Endothelial cell of umbilical vein (primary cell): Measurements from ENCODE around the gene FZR1. TPM values are rescaled to one million over a fixed set of nuclear protein-coding genes. Genes with fewer than 3 reads are reported as not detected.

Experiments used
- BruUV-seq: library from RNA; stranded (reverse); fragments of 400-500 nt; replicated peaks from 2 replicates; lab custom pipeline; 2021; lab: Mats Ljungman, UMichigan
- CTCF ChIA-PET: fragments of 300-600, 350-600 bp; sonication (Branson Sonifier 250); formaldehyde crosslinking; loops from one replicate; lab custom pipeline; 2021; ENCODE audit warnings: antibody characterized with exemption, inconsistent platforms; lab: Charles Lee
- POLR2A ChIA-PET: fragments of 300-600, 350-600 bp; sonication (Branson Sonifier 250); formaldehyde crosslinking; loops from one replicate; lab custom pipeline; 2021; ENCODE audit warnings: antibody characterized with exemption, inconsistent platforms; lab: Charles Lee
- DNase-seq: peaks from one replicate; pipeline ENCODE4 v3.0.0-alpha.2; 2011; ENCODE audit warnings: low read depth, low spot score
- FAIRE-seq: peaks from 2 replicates; lab custom pipeline; 2011; peaks lifted over from hg19 to GRCh38; lab: Jason Lieb, UNC
- H2AFZ ChIP-seq: 2 replicates; pipeline ENCODE4 v1.6.0; 2012; ENCODE audit warnings: low read depth, low read length, control low read depth, inconsistent platforms
- H3K27ac ChIP-seq: 2 replicates; pipeline ENCODE4 v1.5.1; 2011; ENCODE audit warnings: low read depth, mild to moderate bottlenecking, control low read depth, low read length, moderate library complexity; ENCODE audit not compliant: insufficient read depth
- H3K27me3 ChIP-seq, 2 experiments: 2 replicates each; pipeline versions ENCODE4 v1.6.0 to v1.6.1; 2011; ENCODE audit warnings: low read length in 2 of 2, mixed read lengths in 1 of 2; ENCODE audit not compliant: control insufficient read depth in 2 of 2, insufficient read depth in 2 of 2
- H3K36me3 ChIP-seq, 2 experiments: 2 replicates in 1 of 2; 3 replicates in 1 of 2; pipeline ENCODE4 v1.5.1; 2011; ENCODE audit warnings: low read length in 2 of 2, mild to moderate bottlenecking in 1 of 2, moderate library complexity in 1 of 2; ENCODE audit not compliant: control insufficient read depth in 2 of 2, insufficient read depth in 2 of 2; ENCODE audit errors: extremely low read depth in 1 of 2
- H3K4me1 ChIP-seq: 3 replicates; pipeline ENCODE4 v1.5.1; 2011; ENCODE audit warnings: mild to moderate bottlenecking, low read length; ENCODE audit not compliant: control insufficient read depth, insufficient read depth; ENCODE audit errors: extremely low read depth
- H3K4me2 ChIP-seq: 2 replicates; pipeline ENCODE4 v1.6.1; 2011; ENCODE audit warnings: low read length, control low read depth, mixed read lengths; ENCODE audit not compliant: insufficient read depth
- H3K4me3 ChIP-seq, 3 experiments: fragments of 200-600 bp in 1 of 3; sonication (generic), shearing (Covaris generic) in 1 of 3; replicated peaks in 1 of 3; 2 replicates each; pipeline ENCODE4 v1.5.1; 2011 to 2016; ENCODE audit warnings: control low read depth in 3 of 3, low read length in 3 of 3, mild to moderate bottlenecking in 2 of 3, inconsistent platforms in 1 of 3, low read depth in 1 of 3, moderate library complexity in 1 of 3; ENCODE audit not compliant: insufficient read depth in 1 of 3
- H3K79me2 ChIP-seq: 2 replicates; pipeline ENCODE4 v1.6.0; 2012; ENCODE audit warnings: low read length, inconsistent platforms; ENCODE audit not compliant: control insufficient read depth, insufficient read depth
- H3K9ac ChIP-seq: replicated peaks from 2 replicates; pipeline ENCODE3; 2011; ENCODE audit warnings: low read length, control low read depth; ENCODE audit not compliant: insufficient read depth; ENCODE audit errors: extremely low read depth
- H3K9me1 ChIP-seq: replicated peaks from 3 replicates; pipeline ENCODE4 v1.6.0; 2011; ENCODE audit warnings: mild to moderate bottlenecking, low read length; ENCODE audit not compliant: control insufficient read depth, insufficient read depth; ENCODE audit errors: extremely low read depth
- H3K9me3 ChIP-seq: replicated peaks from 2 replicates; pipeline ENCODE4 v1.5.1; 2012; ENCODE audit warnings: low read length, inconsistent platforms; ENCODE audit not compliant: control insufficient read depth, insufficient read depth
- H4K20me1 ChIP-seq: replicated peaks from 2 replicates; pipeline ENCODE3; 2011; ENCODE audit warnings: mild to moderate bottlenecking, low read length; ENCODE audit not compliant: control insufficient read depth, insufficient read depth; ENCODE audit errors: extremely low read depth
- CTCF ChIP-seq, 2 donors: IDR thresholded peaks; 1 replicate in 1 of 2; 2 replicates in 1 of 2; pipeline ENCODE4 v1.5.1; 2011; ENCODE audit warnings: low read length in 2 of 2, mild to moderate bottlenecking in 2 of 2, moderate library complexity in 2 of 2, control low read depth in 1 of 2, inconsistent platforms in 1 of 2, low read depth in 1 of 2; ENCODE audit not compliant: insufficient read depth in 1 of 2; ENCODE audit errors: extremely low read depth in 1 of 2
- EZH2 ChIP-seq: IDR thresholded peaks from 2 replicates; pipeline ENCODE4 v1.6.1; 2012; ENCODE audit warnings: borderline replicate concordance, low read depth, mild to moderate bottlenecking, moderate library complexity, low read length, inconsistent platforms; ENCODE audit not compliant: severe bottlenecking
- FOS ChIP-seq: IDR thresholded peaks from 2 replicates; pipeline ENCODE4 v1.6.1; 2011; ENCODE audit warnings: mild to moderate bottlenecking, low read length, moderate library complexity, borderline replicate concordance; ENCODE audit not compliant: insufficient read depth
- GATA2 ChIP-seq: IDR thresholded peaks from 2 replicates; pipeline ENCODE4 v1.7.0; 2011; ENCODE audit warnings: low read depth, mild to moderate bottlenecking, moderate library complexity, mixed read lengths, low read length; ENCODE audit not compliant: insufficient read length, insufficient read depth
- JUN ChIP-seq: IDR thresholded peaks from 2 replicates; pipeline ENCODE4 v1.6.1; 2011; ENCODE audit warnings: borderline replicate concordance, low read depth; ENCODE audit not compliant: insufficient read length, insufficient read depth
- MAX ChIP-seq: IDR thresholded peaks from 2 replicates; pipeline ENCODE4 v1.6.1; 2011; ENCODE audit not compliant: insufficient read depth, insufficient read length
- MYC ChIP-seq: IDR thresholded peaks from one replicate; pipeline ENCODE4 v1.6.1; 2011; ENCODE audit warnings: mild to moderate bottlenecking, low read depth, low read length
- POLR2A ChIP-seq: IDR thresholded peaks from 2 replicates; pipeline ENCODE4 v1.6.1; 2012; ENCODE audit warnings: low read depth, mild to moderate bottlenecking, control low read depth, low read length
- POLR2AphosphoS5 ChIP-seq: IDR thresholded peaks from 2 replicates; pipeline ENCODE4 v1.6.1; 2012; ENCODE audit warnings: low read depth, mild to moderate bottlenecking, control low read depth, low read length, moderate library complexity; ENCODE audit not compliant: insufficient read depth
- dilution Hi-C: fragments of 300-500 bp; cut with MboI; formaldehyde crosslinking; loops from one replicate; pipeline ENCODE4 v1.15.0; 2019; ENCODE audit warnings: low sequenced_read_pairs; ENCODE audit not compliant: extremely low pct_ligation_motif_present
- intact Hi-C: fragments of 100-400 bp; cut with micrococcal nuclease; formaldehyde crosslinking; loops from one replicate; pipeline ENCODE4 v1.10.0; 2022
- polyA plus RNA-seq, 4 experiments: library from polyadenylated mRNA; depleted of rRNA in 3 of 4; stranded (reverse) in 3 of 4; unstranded in 1 of 4; fragments of >200 nt; gene quantifications; 2 replicates each; pipeline versions ENCODE4 v1.2.1 to v1.2.3, GENCODE V29; 2011 to 2012; ENCODE audit warnings: missing spikeins in 1 of 4
- total RNA-seq: library from RNA; stranded (reverse); gene quantifications from 2 replicates; pipeline ENCODE4 v1.2.3, GENCODE V29; 2021

FZR1 gene
- total and polyA plus RNA-seq, 2 donors (not counting 3 experiments of a cell fraction or from before 2014, with no cell fraction given): 35.9 to 60.4 TPM

GRCh38 chr19:3511506-3512251 lies 5.6 kb downstream of the FZR1 start:
- FAIRE-seq (no peak), DNase-seq (no peak)
- H2AFZ ChIP-seq: no peak overlapping the region
- H3K4me2 ChIP-seq: no peak overlapping the region
- H4K20me1 ChIP-seq: no peaks in the 10 kb centered on the region
- CTCF ChIA-PET: no interaction called here
- no peak overlapping the region for H3K4me3 ChIP-seq
- no peaks in the 10 kb centered on the region for H3K9me1 ChIP-seq
- peaks cover 4% of the 10 kb centered on the region for H3K4me1 ChIP-seq
- H3K36me3 ChIP-seq: peaks cover 0 to 16% of the 10 kb centered on the region in 2 experiments
- dilution Hi-C loops: no loop called here
- peaks cover 97% of the 10 kb centered on the region for H3K79me2 ChIP-seq
- POLR2A ChIA-PET: no interaction called here
- no peak overlapping the region for H3K9ac ChIP-seq
- intact Hi-C loops: no loop called here
- no peaks in the 10 kb centered on the region for H3K9me3 ChIP-seq
- H3K27me3 ChIP-seq: no peaks in the 10 kb centered on the region
- no peak overlapping the region for H3K27ac ChIP-seq
- BruUV-seq: no TSS peak
- TF ChIP-seq POLR2AphosphoS5 (no peak), CTCF (IDR thresholded peaks at IDR 0.05; ENCODE audit: extremely low read depth in 1 of 2, insufficient read depth in 1 of 2, low read depth in 1 of 2, low read length in 2 of 2) (no peak), MYC (no peak), MAX (no peak), POLR2A (no peak), EZH2 (no peak), JUN (no peak), GATA2 (no peak), FOS (no peak)
